ENCODE results near the gene CFAP61. TPM values are rescaled to one million over a fixed set of nuclear protein-coding genes. Genes with fewer than 3 reads are reported as not detected.

Gene CFAP61
- total RNA-seq, 2 donors from 2014 or later, result 1.0 TPM

DNA sequence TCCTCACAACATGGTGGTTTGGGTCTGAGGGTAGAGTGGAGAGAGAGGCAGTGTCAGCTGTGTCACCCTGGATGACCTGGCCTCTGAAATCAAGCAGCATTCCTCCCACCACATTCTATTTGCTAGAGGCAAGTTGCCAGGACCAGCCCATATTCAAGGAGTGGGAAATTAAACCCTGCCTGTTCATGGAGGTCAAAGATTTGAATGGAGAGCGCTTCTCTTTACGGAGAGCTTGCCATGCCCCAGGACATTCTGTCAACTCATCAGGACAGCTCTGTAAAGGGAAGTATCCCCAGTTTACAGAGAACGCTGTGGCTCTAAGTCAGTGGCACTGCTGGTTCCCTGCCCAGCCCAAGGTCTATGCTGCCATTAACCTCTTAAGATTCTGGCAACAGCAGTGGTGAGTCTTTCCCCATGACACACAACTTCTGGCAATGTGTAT, 225.6 kb downstream of the CFAP61 start:
- ATAC-seq (peak; percentile 74 to 95), DNase-seq (no peak)
- intact Hi-C loops (cut with DNase I), result no loop called here

DNA sequence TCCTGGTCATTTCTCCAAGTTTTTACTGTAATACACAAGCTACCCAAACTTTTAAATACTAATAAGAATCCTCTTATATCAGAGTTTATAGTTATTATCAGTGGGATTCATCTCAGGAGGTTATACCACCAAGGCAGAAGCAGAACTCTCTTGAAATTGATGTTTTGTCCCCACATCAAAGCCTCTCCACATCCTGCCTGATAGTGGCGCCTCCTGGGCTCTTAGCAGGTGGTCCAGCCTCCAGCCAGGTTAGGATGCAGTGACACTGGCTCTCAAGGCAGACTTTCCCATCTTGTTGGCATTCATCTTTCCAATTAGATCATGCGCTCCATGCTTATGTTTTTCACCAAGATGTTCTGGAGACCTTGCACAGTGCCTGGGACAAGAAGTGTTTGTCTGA, 233.7 kb downstream of the CFAP61 start:
- ATAC-seq, result no peak
- DNase-seq, result no peak
- intact Hi-C loops (cut with DNase I), result no loop called here

DNA sequence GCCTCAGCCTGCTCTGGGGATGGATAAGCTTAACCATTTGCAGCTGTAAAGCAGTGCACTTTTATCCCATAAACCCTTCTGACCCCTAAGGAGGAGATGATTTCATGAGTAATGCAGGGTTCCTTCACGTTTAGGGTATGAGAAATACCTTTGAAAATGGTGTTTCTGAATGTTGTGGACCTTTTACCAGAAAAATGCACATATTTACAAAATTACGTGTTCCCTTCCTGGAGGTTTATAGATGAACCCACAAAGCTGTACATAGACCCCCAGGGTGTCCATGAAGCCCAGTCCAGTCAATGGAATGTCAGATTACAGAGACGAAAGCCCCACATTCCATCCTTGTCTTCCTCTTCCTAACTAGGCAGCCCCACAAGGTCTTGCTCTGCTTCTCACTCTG, 237.0 kb downstream of the CFAP61 start:
- no peak for ATAC-seq
- intact Hi-C loops (cut with DNase I), result no loop called here
- no peak for DNase-seq

DNA sequence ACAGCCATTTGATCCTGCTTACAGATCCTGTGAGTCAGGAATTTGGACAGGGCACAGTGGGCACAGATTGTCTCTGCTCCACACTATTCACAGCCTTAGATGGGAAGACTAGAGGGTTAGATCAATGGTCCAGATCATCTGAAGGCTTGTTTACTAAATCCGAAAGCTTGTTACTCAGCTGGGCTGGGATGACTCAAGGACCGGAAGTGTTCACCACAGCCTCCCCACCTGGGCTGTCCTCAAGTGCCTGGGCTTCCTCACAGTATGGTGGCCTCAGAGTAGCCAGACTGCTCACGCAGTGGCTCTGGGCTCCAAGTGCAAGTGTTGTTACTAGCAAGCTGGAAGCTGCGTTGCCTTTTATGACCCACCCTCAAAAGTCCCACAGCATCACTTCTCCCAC, 240.1 kb downstream of the CFAP61 start:
- intact Hi-C loops (cut with DNase I), result no loop called here
- no peak for DNase-seq
- ATAC-seq, result no peak

DNA sequence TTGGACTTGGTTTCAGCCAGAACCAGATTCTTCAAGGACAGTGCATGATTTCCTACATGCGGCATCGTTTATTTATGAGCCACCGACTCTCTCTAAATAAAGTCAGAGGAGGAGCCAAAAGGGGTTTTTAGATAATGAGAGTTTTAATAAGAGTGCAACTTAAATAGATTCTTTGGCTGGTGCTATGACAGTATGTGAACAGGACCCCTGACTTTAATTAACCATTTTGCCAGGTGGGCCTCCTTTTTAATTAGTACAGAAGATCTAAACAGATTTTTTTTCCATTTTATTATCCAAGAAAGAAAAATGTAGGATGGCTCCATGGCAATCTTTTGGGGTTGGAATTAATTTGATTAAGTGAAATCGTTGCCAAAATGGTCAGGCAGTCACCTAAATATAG, 240.8 kb downstream of the CFAP61 start:
- intact Hi-C loops (cut with DNase I), result no loop called here
- DNase-seq (no peak), ATAC-seq (no peak)

DNA sequence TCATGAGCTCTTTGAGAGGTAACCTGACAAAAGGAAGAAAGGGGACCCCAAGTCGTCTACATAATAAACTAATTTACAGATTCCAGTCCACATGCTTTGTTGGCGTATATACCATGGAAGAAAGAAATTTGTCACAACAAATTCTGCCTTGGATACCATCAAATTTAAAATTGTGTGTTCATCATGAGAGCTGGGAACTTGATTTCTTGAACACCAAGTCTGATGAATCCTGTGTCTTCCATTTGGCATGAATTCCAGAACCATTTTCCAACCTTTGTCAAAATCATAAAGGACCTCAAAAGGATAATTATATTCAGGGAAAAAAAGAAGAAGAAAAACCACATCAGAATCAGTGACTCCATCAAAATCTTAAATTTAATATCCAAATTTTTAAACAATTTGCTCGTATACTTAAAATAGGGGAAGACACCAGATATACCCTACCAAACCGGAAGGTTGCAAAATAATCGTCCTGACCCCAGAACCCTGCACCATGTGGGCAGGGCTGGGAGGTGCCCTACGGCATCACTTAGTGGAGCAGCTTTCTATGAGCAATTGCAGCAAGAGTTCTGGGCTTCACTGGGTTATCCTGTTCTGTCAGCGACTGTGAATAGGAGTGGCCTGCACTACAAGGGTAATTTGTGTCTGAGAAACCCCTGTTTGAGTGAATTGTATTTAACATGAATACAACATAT, 241.5 kb downstream of the CFAP61 start:
- DNase-seq, result no peak
- intact Hi-C loops (cut with DNase I), result no loop called here
- ATAC-seq, result no peak

DNA sequence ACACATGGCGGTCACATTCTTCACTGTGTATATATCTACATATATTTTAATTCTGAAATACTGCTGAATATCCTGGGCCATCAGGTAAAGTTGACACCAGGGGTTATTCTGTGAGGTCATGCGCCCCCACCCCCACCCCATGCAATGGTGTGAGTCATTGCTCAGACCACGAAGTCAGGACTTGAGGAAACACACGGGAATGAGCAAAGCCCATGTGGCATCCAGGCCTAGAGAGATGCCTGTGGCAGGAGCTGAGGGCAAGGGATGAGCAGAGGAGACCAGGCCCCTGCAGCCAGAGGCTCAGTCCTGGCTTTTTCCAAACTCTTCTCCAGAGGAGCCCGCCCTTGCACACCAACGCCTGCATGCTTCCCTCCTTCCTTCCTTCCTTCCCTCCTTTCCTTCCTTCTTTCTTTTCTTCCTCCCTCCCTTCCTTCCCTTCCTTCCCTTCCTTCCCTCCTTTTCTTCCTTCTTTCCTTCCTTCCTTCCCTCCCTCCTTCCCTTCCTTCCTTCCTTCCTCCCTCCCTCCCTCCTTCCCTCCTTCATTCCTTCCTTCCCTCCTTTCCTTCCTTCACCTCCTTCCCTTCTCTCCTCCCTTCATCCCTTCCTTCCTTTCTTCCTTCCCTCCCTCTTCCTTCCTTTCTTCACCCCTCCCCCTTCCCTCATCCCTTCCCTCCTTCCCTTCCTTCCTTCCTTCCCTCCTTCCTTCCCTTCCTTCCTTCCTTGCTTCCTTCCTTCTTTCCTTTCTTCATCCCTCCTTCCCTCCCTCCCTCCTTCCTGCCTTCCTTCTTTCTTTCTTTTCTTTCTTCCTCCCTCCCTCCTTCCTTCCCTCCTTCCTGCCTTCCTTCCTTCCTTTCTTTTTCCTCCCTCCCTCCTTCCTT, 243.5 kb downstream of the CFAP61 start:
- intact Hi-C loops (cut with DNase I), result no loop called here
- no peak for ATAC-seq
- DNase-seq, result no peak

DNA sequence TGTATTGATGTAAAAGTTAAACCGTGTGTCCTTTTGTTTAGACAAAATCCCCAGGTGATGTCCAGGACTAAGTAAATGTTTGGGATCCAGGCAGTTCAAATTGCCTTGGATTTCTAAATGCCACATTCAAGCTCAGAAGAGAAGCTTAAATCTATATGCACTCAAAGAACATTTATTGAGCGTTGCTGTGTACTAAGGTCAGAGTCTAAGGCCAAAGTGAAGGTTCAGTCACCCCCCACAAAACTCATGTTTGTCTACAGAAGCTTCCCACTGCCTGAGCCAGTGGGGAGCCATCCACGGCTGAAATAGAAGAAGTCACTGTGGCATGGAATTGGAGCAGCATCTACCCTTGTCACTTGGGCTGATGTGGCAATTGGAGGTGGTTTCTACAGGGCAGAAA, 244.8 kb downstream of the CFAP61 start:
- ATAC-seq (no peak), DNase-seq (no peak)
- intact Hi-C loops (cut with DNase I), result no loop called here

DNA sequence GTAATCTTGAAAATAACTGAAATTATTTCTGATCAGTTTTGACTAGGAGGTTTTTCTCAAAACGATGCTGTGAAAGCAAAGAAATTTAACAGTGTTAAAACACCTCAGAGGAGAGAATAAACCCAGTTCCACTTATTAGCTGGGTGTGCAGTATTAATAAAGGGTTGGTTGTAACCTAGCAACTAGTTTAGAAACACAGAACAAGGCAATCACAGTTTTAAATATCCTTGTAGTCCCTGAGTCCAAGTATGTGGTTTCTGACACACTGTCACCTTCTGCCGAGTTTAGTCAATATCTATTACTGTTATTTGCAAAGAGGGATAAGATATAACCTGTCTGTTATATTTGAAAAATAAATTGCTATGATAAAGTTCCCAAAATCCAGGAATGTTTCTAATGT, 245.4 kb downstream of the CFAP61 start:
- ATAC-seq (no peak), DNase-seq (no peak)

DNA sequence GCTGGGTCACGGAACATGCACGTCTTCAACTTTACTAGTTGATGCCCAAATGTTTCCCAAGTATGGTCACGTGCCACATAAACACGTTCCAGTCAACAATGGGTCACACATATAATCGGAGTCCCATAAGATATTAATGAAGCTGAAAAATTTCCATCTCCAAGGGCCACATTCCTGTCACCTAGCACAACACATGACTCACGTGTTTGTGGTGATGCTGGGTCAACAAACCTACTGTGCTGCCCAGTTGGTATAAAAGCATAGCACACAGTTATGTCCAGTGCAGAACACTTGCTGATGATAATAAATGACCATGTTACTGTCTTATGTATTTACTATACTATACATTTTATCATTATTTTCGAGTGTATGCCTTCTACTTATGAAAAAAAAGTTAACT, 247.6 kb downstream of the CFAP61 start:
- intact Hi-C loops (cut with DNase I), result no loop called here
- ATAC-seq (no peak), DNase-seq (no peak)

More for the DNA sequence above, 245.4 kb downstream of the CFAP61 start:
- intact Hi-C loops (cut with DNase I), result no loop called here

DNA sequence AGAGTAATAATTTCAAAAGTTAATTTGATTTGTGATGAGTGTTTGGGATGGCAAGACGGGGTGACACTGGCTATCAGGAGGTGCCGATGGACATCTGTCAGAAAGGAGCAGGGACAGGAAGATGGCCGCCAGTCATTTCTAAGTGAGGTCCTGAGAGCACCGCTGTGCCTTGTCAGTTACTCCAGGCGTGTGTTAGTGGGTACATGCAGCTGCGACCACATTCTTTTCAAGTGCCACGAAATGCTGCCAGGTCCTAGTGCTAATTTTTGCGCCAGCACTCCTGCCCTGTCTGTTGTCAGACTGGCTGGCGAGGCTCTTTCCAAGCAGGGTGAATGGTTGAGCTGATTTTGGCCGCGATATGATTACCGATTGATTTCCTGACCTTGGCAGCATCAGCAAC, 251.0 kb downstream of the CFAP61 start:
- intact Hi-C loops (cut with DNase I), result no loop called here
- ATAC-seq (peak in 1 of 2 donors; percentile 67), DNase-seq (no peak)

DNA sequence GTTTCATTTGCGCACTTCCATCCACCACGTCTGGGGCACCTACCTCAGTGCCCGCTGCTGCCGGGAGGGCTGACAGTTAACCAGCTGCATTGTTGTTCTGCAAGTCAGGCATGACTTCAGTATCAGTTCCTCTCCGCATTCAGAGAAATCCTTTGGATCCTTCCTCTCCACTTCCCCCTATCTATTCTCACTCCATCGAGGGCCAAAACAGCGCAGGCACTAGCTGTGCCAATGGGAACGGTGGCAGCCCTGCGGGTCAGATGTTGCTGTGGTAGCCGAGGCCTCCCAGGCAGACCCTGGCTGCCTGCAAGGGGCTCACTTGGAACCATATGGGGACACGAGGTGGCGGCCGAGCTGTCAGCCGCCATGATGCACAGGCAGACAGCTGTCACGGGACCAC, 251.4 kb downstream of the CFAP61 start:
- ATAC-seq, result peak; percentile 79 to 94
- intact Hi-C loops (cut with DNase I), result no loop called here
- no peak for DNase-seq

DNA sequence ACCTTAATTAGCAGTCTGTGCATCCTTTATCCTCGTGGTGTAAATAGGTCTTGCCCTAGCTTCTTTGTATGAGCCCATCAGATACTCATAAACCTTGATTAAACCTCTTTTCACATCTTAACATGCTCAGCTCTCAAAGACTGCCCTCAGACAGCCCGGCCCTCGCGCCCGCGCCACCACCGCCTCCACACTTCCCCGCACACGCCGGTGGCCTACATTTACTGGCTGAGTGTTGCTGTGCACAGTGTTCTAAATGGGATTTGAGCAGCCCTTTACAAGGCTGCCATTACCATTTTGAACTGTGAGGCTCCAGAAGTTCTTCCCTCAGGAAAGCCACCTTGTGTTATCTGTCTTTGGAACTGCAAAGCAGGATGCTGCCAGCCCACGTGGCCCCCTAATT, 252.6 kb downstream of the CFAP61 start:
- ATAC-seq, result no peak
- no peak for DNase-seq
- intact Hi-C loops (cut with DNase I), result no loop called here

DNA sequence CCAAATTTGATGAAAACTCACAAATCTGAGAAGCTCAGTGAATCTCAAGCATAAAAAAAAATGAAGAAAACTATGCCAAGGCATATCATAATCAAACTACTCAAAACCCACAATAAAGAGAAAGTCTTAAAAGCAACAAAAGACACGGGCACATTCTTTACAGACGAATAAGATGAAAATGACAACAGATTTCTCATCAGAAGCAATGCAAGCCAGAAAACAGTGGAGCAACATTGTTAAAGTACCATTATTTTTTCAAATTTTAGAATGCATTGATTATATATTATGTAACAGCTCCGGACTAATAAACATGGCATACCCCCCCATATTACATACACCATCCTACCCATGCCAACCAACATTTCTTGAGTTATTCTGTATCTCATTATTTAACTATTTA, 260.2 kb downstream of the CFAP61 start:
- no peak for ATAC-seq
- intact Hi-C loops (cut with DNase I), result no loop called here
- DNase-seq, result no peak

DNA sequence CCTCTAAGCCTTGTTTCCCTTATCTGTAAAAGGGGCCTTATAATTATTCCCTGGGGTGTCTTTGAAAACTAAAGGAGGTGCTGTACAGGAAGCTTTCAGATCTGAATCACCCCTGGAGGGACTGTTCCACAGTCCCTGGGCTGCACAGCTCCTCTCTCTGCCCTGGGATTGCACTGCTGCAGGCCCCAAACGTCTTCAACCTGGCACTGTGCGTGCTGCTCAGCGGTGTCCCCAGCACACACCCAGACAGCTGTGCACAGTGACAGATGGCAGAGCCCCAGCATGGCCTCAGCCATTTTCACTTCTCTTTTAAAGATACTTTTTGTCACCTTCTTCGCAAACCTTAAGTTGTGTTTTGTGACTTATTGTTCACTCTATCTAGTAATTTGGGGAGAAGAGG, 264.9 kb downstream of the CFAP61 start:
- DNase-seq, result no peak
- ATAC-seq, result peak in 1 of 2 donors; percentile 72
- intact Hi-C loops (cut with DNase I), result no loop called here

DNA sequence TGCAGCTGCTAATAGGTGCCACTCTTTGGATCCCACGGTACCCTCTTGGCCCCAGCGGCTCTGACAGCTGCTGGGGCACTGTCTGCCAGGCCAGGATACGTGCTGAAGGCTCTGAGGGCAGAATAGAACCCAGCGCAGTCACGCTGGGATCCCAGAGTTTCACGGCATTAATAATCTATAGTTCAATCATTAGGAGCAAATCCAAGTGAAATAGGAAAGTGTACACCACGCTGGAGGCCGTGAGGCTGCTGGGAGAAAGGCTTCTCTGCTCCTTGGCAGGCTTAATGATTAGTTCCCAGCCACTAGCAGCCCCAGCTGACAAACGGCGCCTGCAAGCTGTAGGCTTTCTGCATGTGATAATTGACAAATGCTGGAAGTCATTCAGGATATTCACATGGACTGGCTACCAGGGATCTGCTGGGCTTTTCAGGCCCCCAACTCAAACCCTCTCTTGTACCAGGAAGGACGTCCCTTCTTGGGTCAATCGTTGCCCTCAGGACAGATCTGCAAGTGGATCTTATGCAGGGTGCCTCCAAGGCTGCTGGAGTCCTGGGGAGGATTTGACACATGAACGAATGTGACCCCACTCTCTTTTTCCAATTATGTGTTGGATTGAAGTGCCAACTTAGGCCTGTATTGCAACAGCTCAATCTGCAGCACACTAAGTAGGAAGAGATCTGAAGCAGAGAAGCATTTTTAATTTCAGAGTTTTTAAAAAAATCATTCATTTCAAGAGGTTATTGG, 265.5 kb downstream of the CFAP61 start:
- intact Hi-C loops (cut with DNase I), result no loop called here
- no peak for DNase-seq
- ATAC-seq, result no peak

DNA sequence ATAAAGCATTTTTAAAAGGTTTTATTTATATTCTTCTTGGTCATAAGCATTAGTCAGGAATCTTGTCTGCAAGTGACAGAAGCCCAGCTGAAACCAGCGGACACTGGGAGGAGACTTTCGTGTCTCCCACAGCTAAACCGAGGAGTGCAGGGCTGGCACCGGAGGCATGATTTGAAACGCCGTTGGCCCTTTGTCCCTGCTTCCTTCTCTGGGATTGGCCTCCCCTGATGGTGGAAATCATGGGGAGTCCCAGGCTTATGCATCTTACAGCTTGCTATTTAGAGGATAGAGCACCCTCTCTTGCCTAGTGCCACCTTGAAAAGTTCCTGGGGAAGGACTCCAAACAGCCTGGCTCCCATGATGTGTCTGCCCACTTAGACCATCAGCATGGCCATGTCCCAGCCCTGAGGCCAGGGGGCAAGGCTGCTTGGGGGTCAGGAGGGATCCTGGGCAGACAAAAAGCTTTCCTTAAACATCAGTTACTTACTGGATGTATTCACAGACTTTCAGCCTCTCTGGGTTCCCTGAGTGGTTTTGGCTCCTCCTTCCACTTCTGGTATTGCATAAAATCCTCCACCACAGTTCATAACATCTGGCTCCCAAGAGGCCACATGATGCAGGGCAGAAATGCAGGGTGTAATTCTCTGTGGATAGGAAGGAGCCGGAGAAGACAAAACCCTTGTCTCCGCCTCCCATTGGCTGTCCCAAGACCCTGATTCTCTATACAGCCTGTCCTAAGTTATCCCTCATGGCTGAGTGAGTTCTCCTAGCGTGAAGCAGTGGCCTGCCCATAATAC, 266.2 kb downstream of the CFAP61 start:
- ATAC-seq (peak; percentile 59 to 78), DNase-seq (no peak)
- intact Hi-C loops (cut with DNase I), result no loop called here

DNA sequence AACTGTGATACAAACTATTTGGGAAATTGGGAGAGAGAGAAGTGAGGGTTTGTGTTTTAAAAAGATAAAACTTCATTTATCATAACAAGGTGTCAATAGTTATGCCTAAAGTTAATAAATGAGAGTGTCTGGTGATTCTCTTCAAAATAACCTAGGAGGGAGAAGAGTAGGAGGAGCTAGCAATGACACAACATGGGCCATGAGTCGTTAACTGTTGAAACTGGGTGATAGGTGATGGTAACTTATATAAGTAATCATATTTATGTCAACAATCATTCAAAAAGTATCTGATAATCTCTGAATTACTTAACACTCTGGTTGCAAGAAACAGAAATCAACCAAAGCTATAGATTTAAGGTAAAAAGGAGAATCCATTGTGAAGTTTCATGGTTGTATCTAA, 268.8 kb downstream of the CFAP61 start:
- ATAC-seq (no peak), DNase-seq (no peak)
- intact Hi-C loops (cut with DNase I), result no loop called here

DNA sequence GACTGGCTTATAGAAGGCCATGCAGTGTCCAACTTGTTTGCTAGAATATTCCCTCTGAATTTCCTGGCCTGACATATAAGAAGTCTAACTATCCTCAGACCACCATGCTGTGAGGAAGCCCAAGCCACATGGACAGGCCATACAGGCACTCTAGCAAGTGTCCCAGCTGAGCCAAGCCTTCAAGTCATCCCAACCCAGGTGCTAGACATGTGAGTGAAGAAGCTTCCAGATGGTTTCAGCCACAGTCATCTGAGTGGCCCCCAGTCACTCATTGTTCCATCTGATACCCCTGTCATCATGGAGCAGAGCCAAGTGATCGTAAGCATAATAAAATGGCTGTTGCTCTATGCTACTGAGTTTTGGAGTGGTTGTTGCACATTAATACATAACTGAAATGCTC, 269.6 kb downstream of the CFAP61 start:
- ATAC-seq (no peak), DNase-seq (no peak)
- intact Hi-C loops (cut with DNase I), result no loop called here
